HFF-Myc (cell line): ENCODE data around the gene SLC25A30.

ENCODE experiments used
- DNase-seq: peaks from one replicate; pipeline ENCODE4 v3.0.0-alpha.2; 2011; ENCODE audit warnings: low read depth; ENCODE audit errors: extremely low read depth
- H3K4me3 ChIP-seq: replicated peaks from 2 replicates; pipeline ENCODE4 v1.5.1; 2011; ENCODE audit warnings: low read depth, mild to moderate bottlenecking, control low read depth, low read length
- TF ChIP-seq, protein P1 (sequence below): IDR thresholded peaks from 2 replicates; pipeline ENCODE4 v1.5.1; 2012; ENCODE audit warnings: mild to moderate bottlenecking, low read depth, low read length, control low read depth; ENCODE audit errors: missing control alignments

Gene SLC25A30

DNA sequence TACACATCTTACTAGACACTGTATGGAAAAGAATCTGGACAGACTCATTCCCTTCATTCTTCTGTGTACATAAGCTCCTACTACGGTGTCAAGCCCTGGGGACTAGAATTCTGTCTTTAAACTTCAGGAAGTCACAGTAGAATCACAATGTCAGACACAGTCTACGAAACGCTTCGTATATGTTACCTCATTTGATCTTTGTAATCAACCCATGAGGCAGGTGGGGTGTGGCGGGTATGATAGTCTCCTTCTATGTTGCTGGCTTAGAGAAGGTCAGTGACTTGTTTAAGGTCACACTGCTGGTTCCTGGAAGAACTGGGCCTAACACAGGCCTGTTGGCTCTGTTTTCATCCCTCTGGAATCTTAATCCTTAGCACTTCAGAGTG lies 45.0 kb downstream of the SLC25A30 start:
- DNase-seq, result no peak
- H3K4me3 ChIP-seq, result no peak overlapping the region
- TF ChIP-seq, protein P1, sequence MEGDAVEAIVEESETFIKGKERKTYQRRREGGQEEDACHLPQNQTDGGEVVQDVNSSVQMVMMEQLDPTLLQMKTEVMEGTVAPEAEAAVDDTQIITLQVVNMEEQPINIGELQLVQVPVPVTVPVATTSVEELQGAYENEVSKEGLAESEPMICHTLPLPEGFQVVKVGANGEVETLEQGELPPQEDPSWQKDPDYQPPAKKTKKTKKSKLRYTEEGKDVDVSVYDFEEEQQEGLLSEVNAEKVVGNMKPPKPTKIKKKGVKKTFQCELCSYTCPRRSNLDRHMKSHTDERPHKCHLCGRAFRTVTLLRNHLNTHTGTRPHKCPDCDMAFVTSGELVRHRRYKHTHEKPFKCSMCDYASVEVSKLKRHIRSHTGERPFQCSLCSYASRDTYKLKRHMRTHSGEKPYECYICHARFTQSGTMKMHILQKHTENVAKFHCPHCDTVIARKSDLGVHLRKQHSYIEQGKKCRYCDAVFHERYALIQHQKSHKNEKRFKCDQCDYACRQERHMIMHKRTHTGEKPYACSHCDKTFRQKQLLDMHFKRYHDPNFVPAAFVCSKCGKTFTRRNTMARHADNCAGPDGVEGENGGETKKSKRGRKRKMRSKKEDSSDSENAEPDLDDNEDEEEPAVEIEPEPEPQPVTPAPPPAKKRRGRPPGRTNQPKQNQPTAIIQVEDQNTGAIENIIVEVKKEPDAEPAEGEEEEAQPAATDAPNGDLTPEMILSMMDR, result no peak

DNA sequence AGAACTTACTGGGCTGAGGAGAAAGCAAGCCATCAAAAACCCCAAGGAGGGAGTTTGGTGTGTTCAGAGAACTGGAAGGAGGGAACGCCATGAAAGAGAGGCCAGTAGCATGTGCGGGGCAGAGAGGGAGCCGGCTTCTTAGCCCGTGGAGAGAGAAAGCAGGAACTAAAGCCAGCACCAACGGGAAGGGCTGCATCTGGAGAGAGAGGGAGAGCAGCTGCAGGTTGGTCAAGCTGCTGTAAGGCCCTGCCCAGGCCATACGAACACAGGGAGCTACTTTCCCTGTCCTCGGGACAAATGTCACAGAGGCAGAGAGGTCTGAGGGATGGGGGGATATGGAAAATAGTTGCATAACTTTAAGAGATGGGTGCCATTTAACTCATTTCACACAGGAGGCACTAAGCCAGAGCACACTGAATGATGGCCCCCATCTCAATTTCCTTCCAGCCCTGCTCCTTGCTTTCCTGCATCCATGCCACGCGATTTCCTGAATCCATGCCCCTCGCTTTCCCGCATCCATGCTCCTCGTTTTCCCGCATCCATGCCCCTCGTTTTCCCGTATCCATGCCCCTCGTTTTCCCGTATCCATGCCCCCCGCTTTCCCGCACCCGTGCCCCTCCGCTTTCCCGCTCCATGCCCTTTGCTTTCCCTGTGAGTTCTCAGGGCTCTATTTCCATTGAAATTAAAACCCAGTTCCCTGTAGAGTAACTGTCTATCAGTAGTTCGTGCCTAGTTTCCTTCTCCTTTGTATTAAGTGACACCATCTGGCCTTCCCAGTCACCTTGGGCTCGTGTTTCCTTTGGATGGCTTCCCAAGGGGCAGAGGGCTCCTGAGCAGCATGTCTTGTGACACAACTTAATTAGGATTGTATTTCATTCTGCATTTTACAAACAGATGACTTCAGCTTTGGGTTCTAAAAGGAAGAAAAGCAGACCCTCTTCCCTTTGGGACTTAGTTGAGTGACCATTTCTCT lies 45.7 kb downstream of the SLC25A30 start:
- H3K4me3 ChIP-seq, result no peak overlapping the region
- DNase-seq, result peak; percentile 19
- TF ChIP-seq, protein P1, result no peak

DNA sequence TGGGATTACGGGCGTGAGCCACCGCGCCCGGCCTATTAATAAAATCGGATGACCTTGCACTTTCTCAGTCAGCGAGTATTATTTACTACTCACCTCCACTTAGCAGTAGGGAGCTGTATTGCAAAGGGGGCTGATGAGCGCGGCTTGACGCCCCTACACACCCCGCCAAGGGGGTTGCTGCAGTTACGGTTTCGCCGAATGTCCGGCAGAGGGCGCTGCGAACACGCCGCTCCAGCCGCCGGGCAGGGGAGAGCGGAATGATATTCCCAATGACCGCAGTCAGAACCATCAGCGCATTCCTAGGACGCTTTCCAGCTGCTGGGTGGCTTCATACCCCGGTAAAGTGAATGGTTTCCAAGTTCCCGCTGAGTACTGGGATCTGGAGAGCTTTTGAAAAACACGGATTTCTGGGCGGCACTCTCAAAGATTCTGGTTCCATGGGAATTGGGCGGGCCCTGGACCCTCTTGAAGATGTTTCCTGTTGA lies 47.2 kb downstream of the SLC25A30 start:
- H3K4me3 ChIP-seq, result no peak overlapping the region
- TF ChIP-seq, protein P1, result peak; percentile 95
- peak; percentile 37 for DNase-seq

DNA sequence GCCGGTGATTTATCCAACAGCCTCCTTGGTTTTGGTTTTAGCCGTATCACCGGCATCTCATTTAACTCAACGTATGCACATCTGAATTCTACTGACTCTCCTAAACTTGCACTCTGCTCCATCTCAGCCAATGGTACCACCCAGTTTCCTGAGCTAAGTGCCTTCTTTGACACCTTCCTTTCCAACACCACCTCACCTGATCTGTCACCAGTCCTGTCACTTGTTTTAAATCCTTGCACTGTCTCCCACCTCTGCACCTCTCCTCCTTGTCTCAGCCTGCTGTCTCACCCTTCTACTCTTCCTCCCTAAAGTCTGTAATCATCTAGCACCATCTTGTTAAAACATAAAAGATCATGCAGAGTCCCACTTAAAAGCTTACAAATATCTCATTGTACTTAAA lies 49.1 kb downstream of the SLC25A30 start:
- DNase-seq, result no peak

DNA sequence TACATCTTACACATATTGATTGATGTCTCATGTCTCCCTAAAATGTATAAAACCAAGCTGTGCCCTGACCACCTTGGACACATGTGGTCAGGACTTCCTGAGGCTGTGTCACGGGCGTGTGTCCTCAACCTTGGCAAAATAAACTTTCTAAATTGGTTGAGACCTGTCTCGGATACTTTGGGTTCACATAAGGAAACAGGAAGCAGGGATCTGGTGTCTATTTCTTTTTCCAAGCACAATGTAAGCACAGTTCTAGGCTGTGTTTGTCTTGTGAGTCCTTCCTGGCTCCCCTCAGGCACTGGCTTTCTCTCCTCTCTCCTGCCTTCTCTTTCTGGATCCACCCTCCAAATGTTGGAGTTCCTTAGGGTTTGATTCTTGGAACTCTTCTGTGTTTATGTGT lies 49.6 kb downstream of the SLC25A30 start:
- no peak for DNase-seq
- no peak overlapping the region for H3K4me3 ChIP-seq
- TF ChIP-seq, protein P1, result no peak

More for the DNA sequence above, 49.1 kb downstream of the SLC25A30 start:
- no peak overlapping the region for H3K4me3 ChIP-seq
- TF ChIP-seq, protein P1, result no peak

DNA sequence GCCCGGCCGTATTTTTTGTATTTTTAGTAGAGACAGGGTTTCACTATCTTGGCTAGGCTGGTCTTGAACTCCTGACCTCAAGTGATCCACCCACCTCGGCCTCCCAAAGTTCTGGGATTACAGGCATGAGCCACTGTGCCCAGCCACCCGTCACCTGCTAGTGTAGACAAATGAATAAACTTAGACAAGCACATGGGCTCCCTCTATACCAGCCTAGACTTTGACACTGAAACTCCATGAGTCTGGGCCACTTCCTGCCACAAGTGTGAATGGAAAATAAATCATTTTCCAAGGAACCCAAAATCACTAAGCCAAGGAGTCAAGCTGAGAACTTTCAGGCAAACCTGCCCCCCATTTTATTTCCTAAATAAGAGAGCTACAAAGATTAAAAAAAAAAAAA lies 50.2 kb downstream of the SLC25A30 start:
- no peak overlapping the region for H3K4me3 ChIP-seq
- TF ChIP-seq, protein P1, result no peak
- DNase-seq, result no peak
